Neural cell (in vitro differentiated cells): ENCODE results near the gene DOCK4. TPM values are rescaled to one million over a fixed set of nuclear protein-coding genes. Genes with fewer than 3 reads are reported as not detected.

Source experiments
- H2AFZ ChIP-seq: fragments of 200-600, 300-800 bp; sonication (generic), shearing (Covaris generic); 2 replicates; pipeline ENCODE4 v1.6.0; 2014; ENCODE audit warnings: low read depth, mild to moderate bottlenecking, antibody characterized with exemption, low read length, moderate library complexity
- H3F3A ChIP-seq: fragments of 200-600 bp; shearing (Covaris generic); 2 replicates; pipeline ENCODE4 v1.6.1; 2016; ENCODE audit warnings: mild to moderate bottlenecking, moderate library complexity, mixed read lengths, antibody characterized with exemption, low read length; ENCODE audit not compliant: insufficient read depth, poor library complexity, severe bottlenecking
- H3K27ac ChIP-seq: fragments of 200-600, 300-800 bp; sonication (generic), shearing (Covaris generic); 2 replicates; pipeline ENCODE4 v1.5.1; 2014; ENCODE audit warnings: mild to moderate bottlenecking, low read length, moderate library complexity
- H3K27me3 ChIP-seq: fragments of 300-800, 200-600 bp; sonication (generic), shearing (Covaris generic); 2 replicates; pipeline ENCODE4 v1.6.0; 2014; ENCODE audit warnings: mild to moderate bottlenecking, low read depth, low read length, moderate library complexity; ENCODE audit not compliant: insufficient read depth
- H3K36me3 ChIP-seq: fragments of 300-800, 200-600 bp; sonication (generic), shearing (Covaris generic); 2 replicates; pipeline ENCODE4 v1.5.1; 2014; ENCODE audit warnings: mild to moderate bottlenecking, antibody characterized with exemption, low read length, moderate library complexity; ENCODE audit not compliant: insufficient read depth
- H3K4me2 ChIP-seq: fragments of 300-800, 200-600 bp; sonication (generic), shearing (Covaris generic); 2 replicates; pipeline ENCODE4 v1.6.0; 2014; ENCODE audit warnings: mild to moderate bottlenecking, low read length
- H3K4me3 ChIP-seq: fragments of 300-800, 200-600 bp; sonication (generic), shearing (Covaris generic); 2 replicates; pipeline ENCODE4 v1.5.1; 2014; ENCODE audit warnings: mild to moderate bottlenecking, low read length, moderate library complexity
- H3K79me2 ChIP-seq: fragments of 200-600 bp; shearing (Covaris generic); replicated peaks from 2 replicates; pipeline ENCODE4 v1.6.0; 2014; ENCODE audit warnings: mild to moderate bottlenecking, low read length, moderate library complexity; ENCODE audit not compliant: insufficient read depth
- H3K9ac ChIP-seq: fragments of 300-800, 200-600 bp; sonication (generic), shearing (Covaris generic); 2 replicates; pipeline ENCODE4 v1.6.1; 2016; ENCODE audit warnings: mild to moderate bottlenecking, low read length, mixed read lengths
- H3K9me2 ChIP-seq: fragments of 200-600 bp; shearing (Covaris generic); 2 replicates; pipeline ENCODE4 v1.6.1; 2016; ENCODE audit warnings: mild to moderate bottlenecking, low read length, mixed read lengths; ENCODE audit not compliant: insufficient read depth
- H3K9me3 ChIP-seq: fragments of 200-600, 300-800 bp; sonication (generic), shearing (Covaris generic); 2 replicates; pipeline ENCODE4 v1.6.1; 2016; ENCODE audit warnings: mild to moderate bottlenecking, mixed run types, low read length, moderate library complexity, mixed read lengths
- H4K20me1 ChIP-seq: fragments of 200-600 bp; shearing (Covaris generic); 2 replicates; pipeline ENCODE4 v1.6.1; 2016; ENCODE audit warnings: mild to moderate bottlenecking, mixed run types; ENCODE audit not compliant: insufficient read depth
- EP300 ChIP-seq: fragments of 450-650 bp; conservative IDR thresholded peaks from 2 replicates; pipeline ENCODE4 v1.6.1; 2014; ENCODE audit warnings: antibody characterized with exemption, mild to moderate bottlenecking, moderate library complexity; ENCODE audit not compliant: poor library complexity, severe bottlenecking
- EZH2 ChIP-seq: fragments of 200-600, 300-800 bp; shearing (Covaris generic), sonication (generic); IDR thresholded peaks from 2 replicates; pipeline ENCODE4 v1.6.1; 2014; ENCODE audit warnings: antibody characterized with exemption, low read length, borderline replicate concordance, mild to moderate bottlenecking; ENCODE audit not compliant: insufficient read depth, poor library complexity, severe bottlenecking
- MXI1 ChIP-seq: fragments of 450-650 bp; conservative IDR thresholded peaks from 2 replicates; pipeline ENCODE4 v1.6.1; 2014; ENCODE audit warnings: antibody characterized with exemption, mild to moderate bottlenecking; ENCODE audit not compliant: poor library complexity, severe bottlenecking
- POLR2AphosphoS5 ChIP-seq: IDR thresholded peaks from 2 replicates; pipeline ENCODE4 v1.6.1; 2012
- RAD21 ChIP-seq: fragments of 450-650 bp; conservative IDR thresholded peaks from 2 replicates; pipeline ENCODE4 v1.6.1; 2014; ENCODE audit warnings: antibody characterized with exemption, mild to moderate bottlenecking, moderate library complexity
- SMC3 ChIP-seq: fragments of 450-650 bp; conservative IDR thresholded peaks from 2 replicates; pipeline ENCODE4 v1.6.1; 2014; ENCODE audit warnings: antibody characterized with exemption, mild to moderate bottlenecking, moderate library complexity; ENCODE audit not compliant: poor library complexity
- TAF1 ChIP-seq: IDR thresholded peaks from 2 replicates; pipeline ENCODE4 v1.6.1; 2012; ENCODE audit warnings: low read depth
- polyA plus RNA-seq: library from polyadenylated mRNA; depleted of rRNA; stranded (reverse); fragments of >200 nt; gene quantifications from 2 replicates; pipeline ENCODE4 v1.2.3, GENCODE V29; 2014
- TF ChIP-seq, protein P1 (sequence below): IDR thresholded peaks from 2 replicates; pipeline ENCODE4 v1.6.1; 2012; ENCODE audit warnings: borderline replicate concordance
- TF ChIP-seq, protein P2 (sequence below): fragments of 450-650 bp; IDR thresholded peaks from 2 replicates; pipeline ENCODE4 v1.5.1; 2014; ENCODE audit warnings: antibody characterized with exemption, mild to moderate bottlenecking, moderate library complexity; ENCODE audit not compliant: poor library complexity, severe bottlenecking

DOCK4 gene
- polyA plus RNA-seq, 1 donor from 2014 or later = 28.1 TPM

DNA sequence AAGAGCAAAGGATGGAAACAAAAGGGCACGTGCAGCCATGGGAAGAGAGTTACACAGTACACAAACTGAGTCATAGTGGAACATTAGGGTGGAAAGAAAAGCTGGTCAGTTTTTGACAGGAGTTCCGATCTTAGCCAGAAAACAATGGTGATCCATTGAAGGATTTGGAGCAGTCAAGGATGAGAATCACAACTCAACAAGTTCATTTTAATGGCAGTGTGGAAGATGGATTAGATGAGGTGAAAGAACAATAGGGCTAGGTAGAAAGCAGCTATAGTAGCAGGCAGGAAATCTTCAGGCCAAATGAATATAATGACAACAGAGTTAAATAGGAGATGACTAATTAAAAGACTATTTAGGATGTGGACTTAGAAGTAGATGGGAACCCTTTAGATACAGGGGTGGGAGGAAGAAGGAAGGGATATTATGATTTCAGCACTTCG lies 136.3 kb downstream of the DOCK4 start:
- no peaks in the 10 kb centered on the region for H3K79me2 ChIP-seq
- H3F3A ChIP-seq = no peaks in the 10 kb centered on the region
- TF ChIP-seq EP300 (no peak), RAD21 (no peak), TAF1 (no peak), SMC3 (no peak), POLR2AphosphoS5 (no peak), EZH2 (no peak), MXI1 (no peak)
- TF ChIP-seq, protein P1, sequence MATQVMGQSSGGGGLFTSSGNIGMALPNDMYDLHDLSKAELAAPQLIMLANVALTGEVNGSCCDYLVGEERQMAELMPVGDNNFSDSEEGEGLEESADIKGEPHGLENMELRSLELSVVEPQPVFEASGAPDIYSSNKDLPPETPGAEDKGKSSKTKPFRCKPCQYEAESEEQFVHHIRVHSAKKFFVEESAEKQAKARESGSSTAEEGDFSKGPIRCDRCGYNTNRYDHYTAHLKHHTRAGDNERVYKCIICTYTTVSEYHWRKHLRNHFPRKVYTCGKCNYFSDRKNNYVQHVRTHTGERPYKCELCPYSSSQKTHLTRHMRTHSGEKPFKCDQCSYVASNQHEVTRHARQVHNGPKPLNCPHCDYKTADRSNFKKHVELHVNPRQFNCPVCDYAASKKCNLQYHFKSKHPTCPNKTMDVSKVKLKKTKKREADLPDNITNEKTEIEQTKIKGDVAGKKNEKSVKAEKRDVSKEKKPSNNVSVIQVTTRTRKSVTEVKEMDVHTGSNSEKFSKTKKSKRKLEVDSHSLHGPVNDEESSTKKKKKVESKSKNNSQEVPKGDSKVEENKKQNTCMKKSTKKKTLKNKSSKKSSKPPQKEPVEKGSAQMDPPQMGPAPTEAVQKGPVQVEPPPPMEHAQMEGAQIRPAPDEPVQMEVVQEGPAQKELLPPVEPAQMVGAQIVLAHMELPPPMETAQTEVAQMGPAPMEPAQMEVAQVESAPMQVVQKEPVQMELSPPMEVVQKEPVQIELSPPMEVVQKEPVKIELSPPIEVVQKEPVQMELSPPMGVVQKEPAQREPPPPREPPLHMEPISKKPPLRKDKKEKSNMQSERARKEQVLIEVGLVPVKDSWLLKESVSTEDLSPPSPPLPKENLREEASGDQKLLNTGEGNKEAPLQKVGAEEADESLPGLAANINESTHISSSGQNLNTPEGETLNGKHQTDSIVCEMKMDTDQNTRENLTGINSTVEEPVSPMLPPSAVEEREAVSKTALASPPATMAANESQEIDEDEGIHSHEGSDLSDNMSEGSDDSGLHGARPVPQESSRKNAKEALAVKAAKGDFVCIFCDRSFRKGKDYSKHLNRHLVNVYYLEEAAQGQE = no peak
- TF ChIP-seq, protein P2, sequence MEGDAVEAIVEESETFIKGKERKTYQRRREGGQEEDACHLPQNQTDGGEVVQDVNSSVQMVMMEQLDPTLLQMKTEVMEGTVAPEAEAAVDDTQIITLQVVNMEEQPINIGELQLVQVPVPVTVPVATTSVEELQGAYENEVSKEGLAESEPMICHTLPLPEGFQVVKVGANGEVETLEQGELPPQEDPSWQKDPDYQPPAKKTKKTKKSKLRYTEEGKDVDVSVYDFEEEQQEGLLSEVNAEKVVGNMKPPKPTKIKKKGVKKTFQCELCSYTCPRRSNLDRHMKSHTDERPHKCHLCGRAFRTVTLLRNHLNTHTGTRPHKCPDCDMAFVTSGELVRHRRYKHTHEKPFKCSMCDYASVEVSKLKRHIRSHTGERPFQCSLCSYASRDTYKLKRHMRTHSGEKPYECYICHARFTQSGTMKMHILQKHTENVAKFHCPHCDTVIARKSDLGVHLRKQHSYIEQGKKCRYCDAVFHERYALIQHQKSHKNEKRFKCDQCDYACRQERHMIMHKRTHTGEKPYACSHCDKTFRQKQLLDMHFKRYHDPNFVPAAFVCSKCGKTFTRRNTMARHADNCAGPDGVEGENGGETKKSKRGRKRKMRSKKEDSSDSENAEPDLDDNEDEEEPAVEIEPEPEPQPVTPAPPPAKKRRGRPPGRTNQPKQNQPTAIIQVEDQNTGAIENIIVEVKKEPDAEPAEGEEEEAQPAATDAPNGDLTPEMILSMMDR = no peak
- no peaks in the 10 kb centered on the region for H3K36me3 ChIP-seq
- H3K4me2 ChIP-seq = no peak overlapping the region
- H3K27me3 ChIP-seq = no peaks in the 10 kb centered on the region
- no peak overlapping the region for H3K27ac ChIP-seq
- H3K9ac ChIP-seq = no peak overlapping the region
- no peaks in the 10 kb centered on the region for H4K20me1 ChIP-seq
- no peaks in the 10 kb centered on the region for H3K9me2 ChIP-seq
- no peak overlapping the region for H2AFZ ChIP-seq
- no peaks in the 10 kb centered on the region for H3K9me3 ChIP-seq
- H3K4me3 ChIP-seq = no peak overlapping the region

DNA sequence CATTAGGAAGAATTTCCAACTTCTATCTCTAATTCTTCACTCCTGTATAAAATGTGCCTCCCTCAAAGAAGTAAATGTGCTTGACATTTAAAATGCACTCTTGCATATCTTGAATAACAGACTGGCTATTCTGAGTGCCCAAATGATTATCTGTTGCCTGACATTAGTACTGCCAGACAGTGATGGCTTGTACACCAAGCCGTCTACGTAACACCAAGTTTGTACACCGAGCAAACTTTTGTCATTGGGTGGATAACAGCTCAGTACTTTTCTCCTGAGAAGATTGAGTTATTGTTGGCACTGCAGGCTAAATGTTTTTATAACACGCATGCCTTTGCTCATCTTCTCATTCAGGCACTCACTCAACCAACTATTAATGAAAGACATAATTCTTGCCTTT lies 137.2 kb downstream of the DOCK4 start:
- Histone ChIP-seq H3K9ac (no peak overlapping the region), H3K4me2 (no peak overlapping the region), H3K27ac (no peak overlapping the region), H2AFZ (no peak overlapping the region), H3K4me3 (no peak overlapping the region), H3K9me3 (no peaks in the 10 kb centered on the region), H3K36me3 (no peaks in the 10 kb centered on the region), H3K9me2 (no peaks in the 10 kb centered on the region), H3K79me2 (no peaks in the 10 kb centered on the region), H3F3A (no peaks in the 10 kb centered on the region), H3K27me3 (no peaks in the 10 kb centered on the region), H4K20me1 (no peaks in the 10 kb centered on the region)
- TF ChIP-seq TAF1 (no peak), SMC3 (no peak), MXI1 (no peak), RAD21 (no peak), POLR2AphosphoS5 (no peak), EP300 (no peak), EZH2 (no peak)
- TF ChIP-seq, protein P2 = no peak
- TF ChIP-seq, protein P1 = no peak
